ENCODE data around the gene SETDB2. TPM values are rescaled to one million over a fixed set of nuclear protein-coding genes. Genes with fewer than 3 reads are reported as not detected.

Gene SETDB2
- total RNA-seq, 1 experiment from 2014 or later = 5.9 TPM

GRCh38 chr13:49524740-49525501 lies 80.8 kb downstream of the SETDB2 start:
- CTCF ChIA-PET = interaction anchor here (0.5 to 1.1 kb wide), 3 partner anchors 11 to 230 kb away, joined by 3 to 4 read pairs (median 3); no protein-coding TSS in a partner anchor
- ATAC-seq (no peak), DNase-seq (ENCODE audit: low spot score) (no peak)
- POLR2A ChIA-PET = interaction anchor here (0.7 kb wide), 1 partner anchor 500 kb away, joined by 4 read pairs; no protein-coding TSS in a partner anchor
- Mint-ChIP-seq H3K27ac (no peak overlapping the region), H3K36me3 (peaks cover 1% of the 10 kb centered on the region; the same call in 1 of the 2 replicates), H3K9me3 (no peaks in the 10 kb centered on the region), H3K27me3 (ENCODE audit: low read depth) (no peaks in the 10 kb centered on the region), H3K4me1 (no peaks in the 10 kb centered on the region), H3K4me3 (no peak overlapping the region)
- no peak for TF ChIP-seq OVOL2 (CRISPR knock-in tag; IDR thresholded peaks at IDR 0.05; ENCODE audit: borderline replicate concordance)
- TF ChIP-seq ESRRA (CRISPR knock-in tag; IDR thresholded peaks at IDR 0.05; ENCODE audit: borderline replicate concordance) = no peak
- TF ChIP-seq TEAD1 (CRISPR knock-in tag; IDR thresholded peaks at IDR 0.05) = no peak
- no peak for TF ChIP-seq AR (CRISPR knock-in tag; IDR thresholded peaks at IDR 0.05)
- no peak for TF ChIP-seq AFF4 (CRISPR knock-in tag; IDR thresholded peaks at IDR 0.05; ENCODE audit: borderline replicate concordance)
- TF ChIP-seq FOXP4 (CRISPR knock-in tag; IDR thresholded peaks at IDR 0.05) = no peak
- no peak for TF ChIP-seq ATF1 (CRISPR knock-in tag; IDR thresholded peaks at IDR 0.05)
- TF ChIP-seq EMX1 (CRISPR knock-in tag; IDR thresholded peaks at IDR 0.05) = no peak
- no peak for TF ChIP-seq JUN (CRISPR knock-in tag; IDR thresholded peaks at IDR 0.05)
- TF ChIP-seq SMAD3 (CRISPR knock-in tag; IDR thresholded peaks at IDR 0.05; ENCODE audit: borderline replicate concordance) = no peak
- TF ChIP-seq ZNF512 (CRISPR knock-in tag; IDR thresholded peaks at IDR 0.05; ENCODE audit: borderline replicate concordance) = no peak
- TF ChIP-seq RELA (CRISPR knock-in tag; IDR thresholded peaks at IDR 0.05; ENCODE audit: borderline replicate concordance) = no peak
- TF ChIP-seq NR2C2 (CRISPR knock-in tag; IDR thresholded peaks at IDR 0.05) = no peak
- TF ChIP-seq NR1H2 (CRISPR knock-in tag; IDR thresholded peaks at IDR 0.05) = no peak
- TF ChIP-seq ZNF121 (CRISPR knock-in tag; IDR thresholded peaks at IDR 0.05) = no peak
- TF ChIP-seq IRF2 (CRISPR knock-in tag; IDR thresholded peaks at IDR 0.05; ENCODE audit: borderline replicate concordance, low read depth) = no peak
- TF ChIP-seq ZNF416 (CRISPR knock-in tag; IDR thresholded peaks at IDR 0.05) = no peak
- TF ChIP-seq ZNF425 (CRISPR knock-in tag; conservative IDR thresholded peaks at IDR 0.05) = no peak
